Progenitor cell of endocrine pancreas (in vitro differentiated cells): ENCODE measurements around the gene SNTG2. TPM values are rescaled to one million over a fixed set of nuclear protein-coding genes. Genes with fewer than 3 reads are reported as not detected.

Experiments
- DNase-seq: peaks from one replicate; pipeline ENCODE4 v3.0.0; 2021; ENCODE audit warnings: low spot score; ENCODE audit not compliant: unreplicated experiment
- H3K27ac Mint-ChIP-seq: 2 replicates; pipeline ENCODE4 v1.8.0; 2021; ENCODE audit warnings: mild to moderate bottlenecking, moderate library complexity, mixed read lengths
- H3K27me3 Mint-ChIP-seq: 2 replicates; pipeline ENCODE4 v1.8.0; 2021; ENCODE audit warnings: mixed read lengths
- H3K36me3 Mint-ChIP-seq: 2 replicates; pipeline ENCODE4 v1.8.0; 2022; ENCODE audit warnings: mixed read lengths; ENCODE audit not compliant: insufficient read depth
- H3K4me1 Mint-ChIP-seq: 2 replicates; pipeline ENCODE4 v1.8.0; 2021; ENCODE audit warnings: low read depth, mixed read lengths
- H3K4me3 Mint-ChIP-seq: 2 replicates; pipeline ENCODE4 v1.8.0; 2021; ENCODE audit warnings: low read depth, mild to moderate bottlenecking, moderate library complexity, mixed read lengths
- H3K9me3 Mint-ChIP-seq: 2 replicates; pipeline ENCODE4 v1.8.0; 2021; ENCODE audit warnings: low read depth, mixed read lengths
- total RNA-seq: library from RNA; stranded (reverse); gene quantifications from 2 replicates; pipeline ENCODE4 v1.2.1, GENCODE V29; 2021
- TF ChIP-seq, protein P1 (sequence below): fragments of 200-600 bp; sonication (generic); IDR thresholded peaks from one replicate; pipeline ENCODE4 v1.5.0; 2021; ENCODE audit warnings: antibody characterized with exemption, mild to moderate bottlenecking; ENCODE audit not compliant: unreplicated experiment

SNTG2 gene
- total RNA-seq, 1 donor from 2014 or later: 0.50 TPM

GRCh38 chr2:953975-954686, 3.5 kb downstream of the SNTG2 start:
- Mint-ChIP-seq H3K27ac (peak overlapping the region; percentile 29), H3K4me1 (peaks cover 7% of the 10 kb centered on the region), H3K36me3 (no peaks in the 10 kb centered on the region), H3K27me3 (peaks cover 60% of the 10 kb centered on the region), H3K4me3 (no peak overlapping the region), H3K9me3 (no peaks in the 10 kb centered on the region)
- TF ChIP-seq, protein P1, sequence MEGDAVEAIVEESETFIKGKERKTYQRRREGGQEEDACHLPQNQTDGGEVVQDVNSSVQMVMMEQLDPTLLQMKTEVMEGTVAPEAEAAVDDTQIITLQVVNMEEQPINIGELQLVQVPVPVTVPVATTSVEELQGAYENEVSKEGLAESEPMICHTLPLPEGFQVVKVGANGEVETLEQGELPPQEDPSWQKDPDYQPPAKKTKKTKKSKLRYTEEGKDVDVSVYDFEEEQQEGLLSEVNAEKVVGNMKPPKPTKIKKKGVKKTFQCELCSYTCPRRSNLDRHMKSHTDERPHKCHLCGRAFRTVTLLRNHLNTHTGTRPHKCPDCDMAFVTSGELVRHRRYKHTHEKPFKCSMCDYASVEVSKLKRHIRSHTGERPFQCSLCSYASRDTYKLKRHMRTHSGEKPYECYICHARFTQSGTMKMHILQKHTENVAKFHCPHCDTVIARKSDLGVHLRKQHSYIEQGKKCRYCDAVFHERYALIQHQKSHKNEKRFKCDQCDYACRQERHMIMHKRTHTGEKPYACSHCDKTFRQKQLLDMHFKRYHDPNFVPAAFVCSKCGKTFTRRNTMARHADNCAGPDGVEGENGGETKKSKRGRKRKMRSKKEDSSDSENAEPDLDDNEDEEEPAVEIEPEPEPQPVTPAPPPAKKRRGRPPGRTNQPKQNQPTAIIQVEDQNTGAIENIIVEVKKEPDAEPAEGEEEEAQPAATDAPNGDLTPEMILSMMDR: peak; percentile 12
- DNase-seq: no peak

DNA sequence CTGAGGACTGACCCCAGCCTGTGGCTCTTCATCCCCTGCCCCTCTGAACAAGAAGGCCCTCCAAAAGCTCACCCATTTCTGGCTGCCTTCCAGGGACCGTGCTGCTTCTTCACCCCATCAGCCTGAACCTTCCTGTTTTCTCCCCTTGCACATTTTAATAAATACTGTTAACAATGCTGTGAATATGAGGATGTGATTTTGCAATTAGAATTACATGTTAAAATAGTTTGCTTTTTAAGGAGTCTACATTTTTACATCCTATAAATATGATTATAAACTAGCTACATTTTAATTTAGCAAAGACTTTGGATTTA, 4.0 kb downstream of the SNTG2 start:
- no peaks in the 10 kb centered on the region for H3K36me3 Mint-ChIP-seq
- peaks cover 55% of the 10 kb centered on the region for H3K27me3 Mint-ChIP-seq
- no peak overlapping the region for H3K27ac Mint-ChIP-seq
- no peak for DNase-seq
- H3K4me1 Mint-ChIP-seq: peaks cover 3% of the 10 kb centered on the region
- no peak overlapping the region for H3K4me3 Mint-ChIP-seq
- H3K9me3 Mint-ChIP-seq: no peaks in the 10 kb centered on the region
- TF ChIP-seq, protein P1: no peak

DNA sequence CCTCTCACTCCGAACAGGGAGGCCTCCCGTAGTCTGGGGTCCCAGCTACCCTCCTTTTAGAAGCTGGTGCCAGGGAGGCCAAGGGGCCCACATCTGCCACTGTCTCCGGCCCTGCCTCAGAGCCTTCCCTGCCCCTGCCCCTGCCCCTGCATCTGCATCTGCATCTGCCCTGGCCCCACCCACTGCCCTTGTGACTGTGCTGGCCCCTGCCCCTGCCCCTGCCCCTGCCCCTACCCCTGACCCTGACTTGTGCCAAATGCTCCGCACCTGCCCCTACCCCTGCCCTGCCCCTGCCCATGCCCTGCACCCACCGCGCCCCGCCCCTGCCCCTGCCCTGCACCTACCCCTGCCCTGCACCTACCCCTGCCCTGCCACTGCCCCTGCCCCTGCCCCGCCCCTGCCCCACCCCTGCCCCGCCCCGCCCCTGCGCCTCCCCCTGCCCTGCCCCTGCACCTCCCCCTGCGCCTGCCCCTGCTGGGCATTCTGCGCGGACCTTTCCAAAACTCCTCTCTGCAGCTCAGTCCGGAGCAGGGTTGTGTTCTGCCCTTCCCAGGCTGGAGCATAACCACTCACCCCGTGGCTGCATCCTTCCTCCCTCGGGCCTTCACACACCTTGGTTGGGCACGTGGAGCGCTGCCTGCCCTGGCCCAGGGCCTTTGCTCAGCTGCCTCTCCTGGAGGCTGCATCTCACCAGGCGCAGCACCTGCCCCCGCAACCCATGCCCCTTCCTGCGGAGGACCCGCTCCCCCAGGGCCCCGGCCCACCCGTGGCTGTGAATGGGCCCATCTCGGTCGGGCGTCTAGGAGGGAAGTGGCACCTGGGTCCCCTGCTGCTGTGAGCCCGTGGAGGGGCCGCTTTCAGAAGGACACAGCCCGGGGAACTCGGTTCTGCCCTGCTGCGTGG, 5.4 kb downstream of the SNTG2 start:
- Mint-ChIP-seq H3K4me1 (peaks cover 1% of the 10 kb centered on the region), H3K36me3 (no peaks in the 10 kb centered on the region), H3K27me3 (peaks cover 55% of the 10 kb centered on the region), H3K4me3 (no peak overlapping the region), H3K9me3 (no peaks in the 10 kb centered on the region), H3K27ac (no peak overlapping the region)
- TF ChIP-seq, protein P1: no peak
- DNase-seq: no peak

DNA sequence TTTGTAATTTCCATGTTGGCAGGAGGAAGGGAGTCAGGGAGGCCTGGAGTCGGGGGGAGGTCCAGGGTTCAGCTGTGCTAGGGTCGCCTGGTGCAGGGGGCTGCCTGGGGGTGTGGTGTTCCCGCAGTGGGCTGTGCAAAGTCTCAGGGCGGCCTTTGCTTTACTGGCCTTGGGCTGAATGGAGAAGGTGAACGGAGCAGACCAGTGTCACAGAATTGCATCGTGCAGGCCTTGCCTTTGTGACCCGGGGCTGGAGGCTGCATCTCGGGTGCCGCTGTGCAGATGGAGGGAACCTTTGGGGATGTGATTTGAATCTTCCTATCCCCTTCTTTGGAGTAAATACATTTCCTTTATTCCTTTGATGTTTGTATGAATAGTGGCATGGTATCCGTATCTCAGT, 8.8 kb downstream of the SNTG2 start:
- Mint-ChIP-seq H3K4me1 (peaks cover 1% of the 10 kb centered on the region), H3K9me3 (no peaks in the 10 kb centered on the region), H3K27ac (no peak overlapping the region), H3K27me3 (peaks cover 30% of the 10 kb centered on the region), H3K36me3 (no peaks in the 10 kb centered on the region), H3K4me3 (no peak overlapping the region)
- TF ChIP-seq, protein P1: no peak
- DNase-seq: no peak

DNA sequence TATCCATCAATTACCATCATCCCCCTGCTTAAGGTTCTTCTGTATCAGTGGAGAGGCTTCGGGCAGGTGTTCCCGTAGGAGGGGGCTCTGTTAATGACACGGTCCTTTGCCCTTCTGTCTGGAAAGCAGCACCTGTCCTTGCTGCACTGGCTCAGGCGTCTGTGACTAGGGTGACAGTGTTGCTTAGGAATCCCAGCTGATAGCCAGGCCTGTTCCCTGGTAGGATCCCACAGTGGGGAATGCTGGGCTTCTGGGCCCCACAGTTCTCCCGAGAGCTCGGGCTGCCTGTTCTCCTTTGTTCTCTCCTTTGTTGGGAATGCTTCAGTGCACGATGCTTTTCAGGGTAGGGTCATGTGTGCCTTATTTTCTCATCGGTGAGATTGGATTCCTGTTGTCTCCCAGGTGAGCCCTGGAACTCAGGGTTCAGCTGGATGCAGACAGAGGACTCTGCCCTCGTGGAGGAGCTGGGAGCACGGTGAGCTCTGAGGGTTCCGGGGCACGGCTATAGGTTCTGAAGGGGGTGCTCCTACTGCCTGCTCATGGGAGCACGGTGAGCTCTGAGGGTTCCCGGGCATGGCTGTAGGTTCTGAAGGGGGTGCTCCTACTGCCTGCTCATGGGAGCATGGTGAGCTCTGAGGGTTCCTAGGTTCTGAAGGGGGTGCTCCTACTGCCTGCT, 9.6 kb downstream of the SNTG2 start:
- H3K4me1 Mint-ChIP-seq: peaks cover 1% of the 10 kb centered on the region
- H3K4me3 Mint-ChIP-seq: no peak overlapping the region
- no peaks in the 10 kb centered on the region for H3K36me3 Mint-ChIP-seq
- no peak for DNase-seq
- peak overlapping the region; percentile 18 for H3K27ac Mint-ChIP-seq
- no peaks in the 10 kb centered on the region for H3K9me3 Mint-ChIP-seq
- TF ChIP-seq, protein P1: no peak
- peaks cover 24% of the 10 kb centered on the region for H3K27me3 Mint-ChIP-seq
